IPS-NIHi11 (cell line): ENCODE results near the gene CRHR2.

Source experiments
- DNase-seq: peaks from one replicate; pipeline ENCODE4 v3.0.0; 2012; ENCODE audit warnings: mixed read lengths, low spot score

The CRHR2 gene

GRCh38 chr7:30706908-30707307 is 24.7 kb upstream of the CRHR2 start:
- no peak for DNase-seq

GRCh38 chr7:30706316-30706715 is 24.1 kb upstream of the CRHR2 start:
- no peak for DNase-seq

GRCh38 chr7:30705596-30705995 is 23.3 kb upstream of the CRHR2 start:
- DNase-seq = no peak

- no peak for DNase-seq
These were observed 22.8 kb upstream of the CRHR2 start for GRCh38 chr7:30705008-30705407.

GRCh38 chr7:30703756-30704155 is 21.5 kb upstream of the CRHR2 start:
- no peak for DNase-seq

- no peak for DNase-seq
These were observed 19.9 kb upstream of the CRHR2 start for GRCh38 chr7:30702200-30702599.

- DNase-seq = no peak
These were observed 18.7 kb upstream of the CRHR2 start for GRCh38 chr7:30700941-30701340.

GRCh38 chr7:30699706-30700495 is 17.6 kb upstream of the CRHR2 start:
- peak; percentile 79 for DNase-seq

GRCh38 chr7:30698481-30698880 is 16.2 kb upstream of the CRHR2 start:
- DNase-seq = no peak

- DNase-seq = no peak
These were observed 15.6 kb upstream of the CRHR2 start for GRCh38 chr7:30697719-30698460.

GRCh38 chr7:30694774-30695721 is 12.8 kb upstream of the CRHR2 start:
- DNase-seq = peak; percentile 47

GRCh38 chr7:30694218-30694745 is 12.0 kb upstream of the CRHR2 start:
- DNase-seq = peak; percentile 30

- DNase-seq = no peak
These were observed 10.6 kb upstream of the CRHR2 start for GRCh38 chr7:30692882-30693281.

GRCh38 chr7:30692438-30692837 is 10.2 kb upstream of the CRHR2 start:
- DNase-seq = no peak

- DNase-seq = no peak
These were observed 7.8 kb upstream of the CRHR2 start for GRCh38 chr7:30690011-30690410.

- DNase-seq = no peak
These were observed 6.5 kb upstream of the CRHR2 start for GRCh38 chr7:30688718-30689221.

- DNase-seq = no peak
These were observed 5.3 kb upstream of the CRHR2 start for GRCh38 chr7:30687604-30688003.

GRCh38 chr7:30684351-30684750 is 2.1 kb upstream of the CRHR2 start:
- no peak for DNase-seq

GRCh38 chr7:30683816-30684215 is 1.6 kb upstream of the CRHR2 start:
- DNase-seq = no peak

- no peak for DNase-seq
These were observed 1.1 kb upstream of the CRHR2 start for GRCh38 chr7:30683306-30683705.

GRCh38 chr7:30681815-30682211 is 443 bp downstream of the CRHR2 start:
- DNase-seq = no peak

GRCh38 chr7:30681331-30681797 is 892 bp downstream of the CRHR2 start:
- DNase-seq = peak; percentile 71
